Sigmoid colon (tissue), 4 donors: ENCODE results near the gene ZNF215.

Experiments used
- CTCF ChIP-seq, 4 experiments: fragments of 450-650 bp in 3 of 4; fragments of 200-600 bp in 1 of 4; IDR thresholded peaks; one replicate each; pipeline ENCODE4 v1.5.1; 2016 to 2019; ENCODE audit warnings: antibody characterized with exemption in 4 of 4, mild to moderate bottlenecking in 3 of 4, moderate library complexity in 2 of 4
- EP300 ChIP-seq, 4 donors: sonication (generic); formaldehyde crosslinking; IDR thresholded peaks; one replicate each; pipeline ENCODE4 v1.6.1; 2017; ENCODE audit warnings: antibody characterized with exemption in 4 of 4
- POLR2A ChIP-seq, 2 donors: fragments of 450-650 bp; IDR thresholded peaks; one replicate each; pipeline ENCODE4 v1.6.1; 2016; ENCODE audit warnings: antibody characterized with exemption in 2 of 2, mild to moderate bottlenecking in 2 of 2, moderate library complexity in 2 of 2
- POLR2AphosphoS5 ChIP-seq, 4 donors: sonication (generic); formaldehyde crosslinking; IDR thresholded peaks; one replicate each; pipeline ENCODE4 v1.6.1; 2017; ENCODE audit warnings: antibody characterized with exemption in 4 of 4

DNA sequence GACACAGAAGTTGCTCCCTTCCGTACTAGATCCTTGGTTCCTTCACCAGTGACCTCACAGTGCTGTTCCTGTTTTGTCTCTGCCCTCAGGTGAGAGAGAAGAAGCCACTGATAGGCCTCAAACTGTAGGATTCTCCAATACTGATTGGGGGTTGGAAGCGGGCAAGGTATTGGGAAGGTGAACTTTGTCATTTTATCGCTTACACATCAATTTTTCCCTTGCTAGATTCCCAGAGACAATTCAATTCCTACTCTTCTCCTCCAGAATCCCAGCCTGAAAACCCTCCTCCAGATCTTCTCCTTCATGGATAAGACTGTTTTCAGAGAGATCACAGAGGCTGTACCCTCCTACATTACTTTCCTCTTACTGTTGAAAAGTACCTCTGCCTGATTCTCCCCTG is 14.8 kb upstream of the ZNF215 start:
- no peak for TF ChIP-seq CTCF (IDR thresholded peaks at IDR 0.05)
- TF ChIP-seq POLR2AphosphoS5 (IDR thresholded peaks at IDR 0.05): no peak
- no peak for TF ChIP-seq POLR2A (IDR thresholded peaks at IDR 0.05)
- no peak for TF ChIP-seq EP300 (IDR thresholded peaks at IDR 0.05)
